Mucosa of rectum (tissue), 2 donors: ENCODE data around the gene MRPL44.
A peak's percentile ranks its signal among the peaks of the same experiment; 100 is the strongest.

ENCODE experiments used
- H3K27ac ChIP-seq, 2 donors: one replicate each; pipeline ENCODE4 v1.7.0; 2013; ENCODE audit warnings: inconsistent platforms in 2 of 2, low read depth in 2 of 2, low read length in 2 of 2
- H3K27me3 ChIP-seq, 2 donors: one replicate each; pipeline ENCODE4 v1.7.0; 2013; ENCODE audit warnings: low read length in 2 of 2; ENCODE audit not compliant: control insufficient read depth in 2 of 2, insufficient read depth in 2 of 2
- H3K36me3 ChIP-seq, 2 donors: one replicate each; pipeline ENCODE4 v1.7.0; 2013; ENCODE audit warnings: low read length in 2 of 2; ENCODE audit not compliant: control insufficient read depth in 2 of 2, insufficient read depth in 2 of 2
- H3K4me1 ChIP-seq, 2 donors: one replicate each; pipeline ENCODE4 v1.7.0; 2013; ENCODE audit warnings: low read length in 2 of 2, mild to moderate bottlenecking in 1 of 2; ENCODE audit not compliant: control insufficient read depth in 2 of 2, insufficient read depth in 2 of 2
- H3K4me3 ChIP-seq, 2 donors: one replicate each; pipeline ENCODE4 v1.7.0; 2013; ENCODE audit warnings: low read length in 2 of 2
- H3K9ac ChIP-seq, 2 donors: one replicate each; pipeline ENCODE4 v1.7.0; 2013; ENCODE audit warnings: low read length in 2 of 2, low read depth in 1 of 2, mild to moderate bottlenecking in 1 of 2
- H3K9me3 ChIP-seq, 2 donors: one replicate each; pipeline ENCODE4 v1.7.0; 2013; ENCODE audit warnings: low read length in 2 of 2; ENCODE audit not compliant: control insufficient read depth in 2 of 2
- donor health status: healthy.
- donor health status: Normal muscosa, but diverticular disease.

Gene MRPL44

DNA sequence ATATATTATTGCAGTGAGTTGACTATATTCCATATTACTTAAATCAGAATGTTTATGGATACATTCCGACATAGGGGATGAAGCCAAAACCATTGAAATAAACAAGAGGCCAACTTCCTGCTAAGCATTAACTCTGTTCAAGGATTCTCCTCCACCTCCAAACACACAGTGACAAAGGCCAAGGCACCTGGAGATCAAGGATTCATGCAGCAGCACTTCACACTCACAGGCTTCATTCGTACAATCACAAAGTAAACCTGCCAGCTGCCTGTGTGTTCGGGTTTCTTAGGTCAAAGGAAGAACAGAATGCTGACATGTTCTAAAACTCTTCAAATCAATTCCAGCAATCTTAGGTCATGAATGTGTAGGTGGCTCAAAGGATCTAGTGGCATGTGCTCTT, 35.0 kb upstream of the MRPL44 start:
- H3K9ac ChIP-seq: no peak overlapping the region
- no peak overlapping the region for H3K4me3 ChIP-seq
- H3K9me3 ChIP-seq: peaks cover 3% of the 10 kb centered on the region in 2 donors
- H3K27ac ChIP-seq: no peak overlapping the region
- H3K4me1 ChIP-seq: no peaks in the 10 kb centered on the region
- no peaks in the 10 kb centered on the region for H3K27me3 ChIP-seq
- H3K36me3 ChIP-seq: peaks cover 0 to 6% of the 10 kb centered on the region in 2 donors

GRCh38 chr2:223923976-223924375, 33.3 kb upstream of the MRPL44 start:
- H3K27ac ChIP-seq: no peak overlapping the region
- peaks cover 7 to 15% of the 10 kb centered on the region in 2 donors for H3K4me1 ChIP-seq
- H3K9ac ChIP-seq: no peak overlapping the region
- no peaks in the 10 kb centered on the region for H3K27me3 ChIP-seq
- peaks cover 3% of the 10 kb centered on the region in 2 donors for H3K9me3 ChIP-seq
- H3K36me3 ChIP-seq: peaks cover 0 to 2% of the 10 kb centered on the region in 2 donors
- H3K4me3 ChIP-seq: no peak overlapping the region

DNA sequence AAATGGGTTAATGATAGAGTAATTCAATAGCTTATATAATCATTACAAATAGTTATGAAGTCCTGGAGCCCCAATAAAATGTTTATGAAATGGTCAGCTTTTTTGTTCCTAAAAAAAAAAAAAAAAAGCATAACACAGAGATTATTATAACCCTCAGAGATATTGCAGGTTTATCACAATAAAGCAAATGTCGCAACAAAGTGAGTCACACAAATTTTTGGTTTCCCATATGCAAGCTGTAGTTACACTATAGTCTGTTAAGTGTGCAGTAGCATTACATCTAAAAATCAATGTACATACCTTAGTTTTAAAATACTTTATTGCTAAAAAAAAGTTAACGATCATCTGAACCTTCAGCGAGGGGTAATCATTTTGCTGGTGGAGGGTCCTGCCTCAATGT, 32.2 kb upstream of the MRPL44 start:
- Histone ChIP-seq H3K27ac (no peak overlapping the region), H3K4me1 (peaks cover 7 to 23% of the 10 kb centered on the region in 2 donors), H3K36me3 (peaks cover 0 to 2% of the 10 kb centered on the region in 2 donors), H3K27me3 (no peaks in the 10 kb centered on the region), H3K9ac (no peak overlapping the region), H3K9me3 (peaks cover 3% of the 10 kb centered on the region in 2 donors), H3K4me3 (no peak overlapping the region)

GRCh38 chr2:223928113-223929006, 28.9 kb upstream of the MRPL44 start:
- peaks cover 0 to 2% of the 10 kb centered on the region in 2 donors for H3K36me3 ChIP-seq
- H3K4me3 ChIP-seq: no peak overlapping the region
- no peak overlapping the region for H3K27ac ChIP-seq
- H3K27me3 ChIP-seq: no peaks in the 10 kb centered on the region
- H3K9me3 ChIP-seq: peaks cover 3% of the 10 kb centered on the region in 2 donors
- H3K4me1 ChIP-seq: peaks cover 7 to 29% of the 10 kb centered on the region in 2 donors
- H3K9ac ChIP-seq: no peak overlapping the region

GRCh38 chr2:223929571-223930102, 27.6 kb upstream of the MRPL44 start:
- Histone ChIP-seq H3K27ac (no peak overlapping the region), H3K9me3 (peaks cover 3% of the 10 kb centered on the region in 2 donors), H3K36me3 (peaks cover 0 to 2% of the 10 kb centered on the region in 2 donors), H3K4me1 (peaks cover 7 to 29% of the 10 kb centered on the region in 2 donors), H3K27me3 (no peaks in the 10 kb centered on the region), H3K9ac (no peak overlapping the region), H3K4me3 (no peak overlapping the region)

- no peak overlapping the region for H3K9ac ChIP-seq
- H3K4me3 ChIP-seq: no peak overlapping the region
- H3K27me3 ChIP-seq: no peaks in the 10 kb centered on the region
- H3K9me3 ChIP-seq: peaks cover 3% of the 10 kb centered on the region in 2 donors
- H3K27ac ChIP-seq: peak overlapping the region in 1 of 2 donors; percentile 18
- peaks cover 0 to 2% of the 10 kb centered on the region in 2 donors for H3K36me3 ChIP-seq
- peaks cover 7 to 32% of the 10 kb centered on the region in 2 donors for H3K4me1 ChIP-seq
These were observed 26.9 kb upstream of the MRPL44 start for GRCh38 chr2:223930103-223930976.

DNA sequence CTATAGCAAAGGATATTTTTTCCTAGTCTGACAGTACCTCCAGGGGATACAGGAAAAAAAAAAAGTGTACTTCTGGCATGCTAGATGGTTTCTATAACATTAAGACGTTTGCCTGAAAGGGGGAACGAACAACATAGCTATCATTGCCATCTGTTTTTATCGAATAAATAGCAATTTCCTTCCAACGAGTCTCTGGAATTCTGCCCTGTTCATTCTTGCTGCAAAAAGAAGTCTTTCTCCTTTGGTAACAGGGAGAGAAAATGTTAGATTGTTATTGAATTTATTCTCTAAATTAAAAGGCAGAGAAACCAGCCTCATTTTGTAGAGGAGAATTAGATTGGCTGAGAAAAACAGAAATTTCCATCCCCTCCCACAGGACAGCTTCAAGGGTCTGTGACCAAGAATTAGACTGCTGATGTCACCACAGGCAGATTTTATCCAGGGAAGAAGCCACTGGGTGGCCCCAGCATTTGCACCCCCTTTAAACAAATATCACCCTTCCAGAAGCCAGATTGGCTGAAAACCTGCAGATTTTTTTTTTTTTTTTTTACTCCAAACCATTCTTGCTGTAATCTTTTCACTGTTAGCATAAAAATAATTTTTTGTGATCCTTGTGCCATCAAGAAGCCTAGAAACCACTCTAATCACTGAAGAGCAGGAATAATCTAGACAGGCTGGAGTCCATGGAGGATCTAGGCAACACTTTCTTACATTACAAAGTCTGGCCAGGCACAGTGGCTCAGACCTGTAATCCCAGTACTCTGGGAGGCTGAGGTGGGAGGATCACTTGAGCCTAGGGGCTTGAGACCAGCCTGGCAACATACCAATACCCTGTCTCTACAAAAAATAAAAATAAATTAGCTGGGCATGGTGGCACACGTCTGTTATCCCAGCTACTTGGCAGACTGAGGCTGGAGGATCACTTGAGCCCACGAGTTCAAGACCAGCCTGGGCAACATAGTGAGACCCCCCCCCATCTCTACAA, 24.2 kb upstream of the MRPL44 start:
- Histone ChIP-seq H3K9me3 (no peaks in the 10 kb centered on the region), H3K27ac (no peak overlapping the region), H3K4me3 (no peak overlapping the region), H3K4me1 (peaks cover 9 to 26% of the 10 kb centered on the region in 2 donors), H3K9ac (no peak overlapping the region), H3K36me3 (no peaks in the 10 kb centered on the region), H3K27me3 (no peaks in the 10 kb centered on the region)

GRCh38 chr2:223934870-223935269, 22.4 kb upstream of the MRPL44 start:
- Histone ChIP-seq H3K27me3 (no peaks in the 10 kb centered on the region), H3K9me3 (no peaks in the 10 kb centered on the region), H3K27ac (no peak overlapping the region), H3K4me3 (no peak overlapping the region), H3K4me1 (peaks cover 3 to 12% of the 10 kb centered on the region in 2 donors), H3K9ac (no peak overlapping the region), H3K36me3 (no peaks in the 10 kb centered on the region)

GRCh38 chr2:223935459-223936125, 21.7 kb upstream of the MRPL44 start:
- H3K27me3 ChIP-seq: no peaks in the 10 kb centered on the region
- no peak overlapping the region for H3K9ac ChIP-seq
- no peak overlapping the region for H3K27ac ChIP-seq
- no peaks in the 10 kb centered on the region for H3K36me3 ChIP-seq
- no peaks in the 10 kb centered on the region for H3K9me3 ChIP-seq
- H3K4me3 ChIP-seq: no peak overlapping the region
- peaks cover 3 to 6% of the 10 kb centered on the region in 2 donors for H3K4me1 ChIP-seq
